GM12801 (cell line): ENCODE measurements around the gene OVOL2.

Experiments
- CTCF ChIP-seq: IDR thresholded peaks from one replicate; pipeline ENCODE4 v1.5.1; 2011; ENCODE audit warnings: control low read depth; ENCODE audit not compliant: insufficient read length; ENCODE audit errors: extremely low read depth

Gene OVOL2

GRCh38 chr20:18063676-18064075 is 6.0 kb upstream of the OVOL2 start:
- no peak for TF ChIP-seq CTCF

GRCh38 chr20:18059603-18060002 is 1.9 kb upstream of the OVOL2 start:
- TF ChIP-seq CTCF, result no peak

GRCh38 chr20:18058661-18059467 is 1.1 kb upstream of the OVOL2 start:
- TF ChIP-seq CTCF, result no peak

GRCh38 chr20:18057994-18058349 is 256 bp upstream of the OVOL2 start:
- TF ChIP-seq CTCF, result no peak

- no peak for TF ChIP-seq CTCF
These were observed 1.3 kb downstream of the OVOL2 start for GRCh38 chr20:18056174-18057100.

GRCh38 chr20:18055261-18055660 is 2.5 kb downstream of the OVOL2 start:
- no peak for TF ChIP-seq CTCF

GRCh38 chr20:18052856-18053255 is 4.9 kb downstream of the OVOL2 start:
- no peak for TF ChIP-seq CTCF
